ENCODE results near the gene TARDBP.

The TARDBP gene

GRCh38 chr1:11054666-11055065 is 42.2 kb downstream of the TARDBP start:
- Histone ChIP-seq H3K9me3 (ENCODE audit: low read length) (no peaks in the 10 kb centered on the region), H3K27me3 (ENCODE audit: insufficient read depth, low read length) (no peaks in the 10 kb centered on the region), H3K79me2 (ENCODE audit: insufficient read depth, low read length) (peaks cover 12% of the 10 kb centered on the region; the same call in 1 of the 2 replicates), H3K9ac (ENCODE audit: low read length) (no peak overlapping the region), H3K4me1 (ENCODE audit: insufficient read depth, low read length, severe bottlenecking) (peaks cover 38% of the 10 kb centered on the region), H3K36me3 (ENCODE audit: insufficient read depth, low read length) (peaks cover 43% of the 10 kb centered on the region), H3K4me2 (ENCODE audit: low read length) (no peak overlapping the region), H3F3A (ENCODE audit: insufficient read depth, low read length) (no peaks in the 10 kb centered on the region), H2AFZ (ENCODE audit: low read length) (no peak overlapping the region), H4K20me1 (ENCODE audit: insufficient read depth, low read length) (no peaks in the 10 kb centered on the region), H3K9me2 (ENCODE audit: low read depth, low read length) (no peaks in the 10 kb centered on the region), H3K27ac (ENCODE audit: low read depth, low read length, poor library complexity, severe bottlenecking) (no peak overlapping the region), H3K4me3 (ENCODE audit: low read depth, low read length, poor library complexity, severe bottlenecking) (no peak overlapping the region)
- TF ChIP-seq EZH2 (IDR thresholded peaks at IDR 0.05; ENCODE audit: borderline replicate concordance, low read length) (no peak), CTCF (IDR thresholded peaks at IDR 0.05; ENCODE audit: low read length) (no peak)

- no peak overlapping the region for H2AFZ ChIP-seq (ENCODE audit: low read length)
- TF ChIP-seq EZH2 (IDR thresholded peaks at IDR 0.05; ENCODE audit: borderline replicate concordance, low read length) (no peak), CTCF (IDR thresholded peaks at IDR 0.05; ENCODE audit: low read length) (no peak)
- H3K9ac ChIP-seq (ENCODE audit: low read length): no peak overlapping the region
- H3K4me2 ChIP-seq (ENCODE audit: low read length): no peak overlapping the region
- H3K36me3 ChIP-seq (ENCODE audit: insufficient read depth, low read length): peaks cover 43% of the 10 kb centered on the region
- no peaks in the 10 kb centered on the region for H3F3A ChIP-seq (ENCODE audit: insufficient read depth, low read length)
- peaks cover 39% of the 10 kb centered on the region for H3K4me1 ChIP-seq (ENCODE audit: insufficient read depth, low read length, severe bottlenecking)
- H3K27ac ChIP-seq (ENCODE audit: low read depth, low read length, poor library complexity, severe bottlenecking): no peak overlapping the region
- H3K4me3 ChIP-seq (ENCODE audit: low read depth, low read length, poor library complexity, severe bottlenecking): no peak overlapping the region
- no peaks in the 10 kb centered on the region for H3K27me3 ChIP-seq (ENCODE audit: insufficient read depth, low read length)
- H4K20me1 ChIP-seq (ENCODE audit: insufficient read depth, low read length): no peaks in the 10 kb centered on the region
- no peaks in the 10 kb centered on the region for H3K9me2 ChIP-seq (ENCODE audit: low read depth, low read length)
- no peaks in the 10 kb centered on the region for H3K9me3 ChIP-seq (ENCODE audit: low read length)
- peaks cover 15% of the 10 kb centered on the region; the same call in 1 of the 2 replicates for H3K79me2 ChIP-seq (ENCODE audit: insufficient read depth, low read length)
These were observed 43.2 kb downstream of the TARDBP start for GRCh38 chr1:11055676-11056075.

GRCh38 chr1:11056504-11056903 is 44.0 kb downstream of the TARDBP start:
- Histone ChIP-seq H3F3A (ENCODE audit: insufficient read depth, low read length) (no peaks in the 10 kb centered on the region), H2AFZ (ENCODE audit: low read length) (no peak overlapping the region), H3K4me2 (ENCODE audit: low read length) (no peak overlapping the region), H3K79me2 (ENCODE audit: insufficient read depth, low read length) (peaks cover 18% of the 10 kb centered on the region; the same call in 1 of the 2 replicates), H3K36me3 (ENCODE audit: insufficient read depth, low read length) (peaks cover 43% of the 10 kb centered on the region), H3K4me1 (ENCODE audit: insufficient read depth, low read length, severe bottlenecking) (peaks cover 44% of the 10 kb centered on the region), H3K9ac (ENCODE audit: low read length) (no peak overlapping the region), H3K27ac (ENCODE audit: low read depth, low read length, poor library complexity, severe bottlenecking) (no peak overlapping the region), H4K20me1 (ENCODE audit: insufficient read depth, low read length) (no peaks in the 10 kb centered on the region), H3K9me2 (ENCODE audit: low read depth, low read length) (no peaks in the 10 kb centered on the region), H3K27me3 (ENCODE audit: insufficient read depth, low read length) (no peaks in the 10 kb centered on the region), H3K4me3 (ENCODE audit: low read depth, low read length, poor library complexity, severe bottlenecking) (no peak overlapping the region), H3K9me3 (ENCODE audit: low read length) (no peaks in the 10 kb centered on the region)
- TF ChIP-seq EZH2 (IDR thresholded peaks at IDR 0.05; ENCODE audit: borderline replicate concordance, low read length) (no peak), CTCF (IDR thresholded peaks at IDR 0.05; ENCODE audit: low read length) (no peak)

Data from OCI-LY1 (cell line).